Heart left ventricle (tissue), 16 donors: ENCODE results near the gene ARIH2. TPM values are rescaled to one million over a fixed set of nuclear protein-coding genes. Genes with fewer than 3 reads are reported as not detected.

Source experiments
- ATAC-seq, 4 donors: fragments of 200-7000 bp; cut with Tn5 transposase; one replicate each; pipeline ENCODE4 v1.9.1; 2020 to 2022; ENCODE audit warnings: moderate library complexity in 4 of 4, mild to moderate bottlenecking in 3 of 4, moderate number of reproducible peaks in 1 of 4
- DNase-seq, 5 donors: peaks; one replicate each; pipeline ENCODE4 v3.0.0-alpha.2; 2020
- H3K27ac ChIP-seq, 12 donors: fragments of 200-600 bp; sonication (generic) in 4 of 12; one replicate each; pipeline versions ENCODE4 v1.5.0 to v1.8.0; 2016 to 2022; ENCODE audit warnings: mild to moderate bottlenecking in 2 of 12
- H3K27me3 ChIP-seq, 9 donors: fragments of 200-600 bp; sonication (generic) in 2 of 9; one replicate each; pipeline versions ENCODE4 v1.5.1 to v1.8.0; 2016 to 2022; ENCODE audit warnings: mild to moderate bottlenecking in 3 of 9
- H3K36me3 ChIP-seq, 9 donors: fragments of 200-600 bp; sonication (generic) in 2 of 9; one replicate each; pipeline versions ENCODE4 v1.5.0 to v1.8.0; 2018 to 2022; ENCODE audit warnings: mild to moderate bottlenecking in 2 of 9
- H3K4me1 ChIP-seq, 12 donors: fragments of 200-600 bp; sonication (generic) in 4 of 12; one replicate each; pipeline versions ENCODE4 v1.5.0 to v1.8.0; 2016 to 2022; ENCODE audit warnings: mild to moderate bottlenecking in 3 of 12
- H3K4me3 ChIP-seq, 12 donors: fragments of 200-600 bp; sonication (generic) in 4 of 12; one replicate each; pipeline versions ENCODE4 v1.5.0 to v1.8.0; 2017 to 2022; ENCODE audit warnings: mild to moderate bottlenecking in 9 of 12, moderate library complexity in 4 of 12
- H3K9me3 ChIP-seq, 12 donors: fragments of 200-600 bp; sonication (generic) in 4 of 12; one replicate each; pipeline versions ENCODE4 v1.5.0 to v1.8.0; 2016 to 2022; ENCODE audit warnings: mild to moderate bottlenecking in 1 of 12
- CTCF ChIP-seq, 12 donors: fragments of 200-600 bp; sonication (generic) in 4 of 12; IDR thresholded peaks; one replicate each; pipeline versions ENCODE4 v1.5.0 to v1.8.0; 2018 to 2022; ENCODE audit warnings: antibody characterized with exemption in 12 of 12, mild to moderate bottlenecking in 5 of 12
- POLR2A ChIP-seq, 2 donors: fragments of 450-650 bp; IDR thresholded peaks; one replicate each; pipeline ENCODE4 v1.6.1; 2017; ENCODE audit warnings: antibody characterized with exemption in 2 of 2, mild to moderate bottlenecking in 2 of 2, moderate library complexity in 2 of 2
- WGBS, 4 donors: extraction: QIAGEN DNeasy Blood & Tissue Kit in 2 of 4; methylation state at CpG; one replicate each; pipeline versions ENCODE4 v1.1.5 to v1.1.7; 2013 to 2018; 5-methylcytosine and 5-hydroxymethylcytosine counted together
- intact Hi-C, 10 donors: fragments of 100-400 bp; cut with DNase I; formaldehyde crosslinking; loops; one replicate each; pipeline versions ENCODE4 v1.11.1 to v1.14.2; 2022
- polyA plus RNA-seq, 2 donors: library from polyadenylated mRNA; stranded (reverse); fragments of 200-250 nt; gene quantifications; one replicate each; pipeline ENCODE4 v1.2.3, GENCODE V29; 2013
- total RNA-seq, 9 donors: library from RNA; depleted of rRNA in 2 of 9; stranded (reverse); fragments of >200 nt in 2 of 9; fragmentation: NEBNext Ultra II Directional in 3 of 9; extraction: Animal tissue kit (Norgen Biotek cat#: 25700) in 3 of 9; gene quantifications; one replicate each; pipeline versions ENCODE4 v1.1.0 to v1.2.4, GENCODE V29; 2016 to 2023
- donor health status: ischemic (EF 13 %, LVEDD 7.1; RV severe dilation, severe dysfunction).
- donor health status: healthy with polysubstance abuse.
- donor health status: DM: no; HTN: yes; CAD: no.
- donor health status: DM: no; HTN: no; CAD: no.
- donor health status: ischemic (EF 25% LVEDD 6.9; RV normal size, moderate dysfunction).
- donor health status: ischemic (EF 25% LVEDD 5.7; RV mildly dilated, moderate dysfunction).
- donor health status: healthy.
- donor health status: DM: yes; HTN: yes; CAD: no.
- donor health status: ischemic (EF 35%, LVEDD 5.7; RV mildly dilated, moderate dysfunction).
- donor health status: nonischemic (EF 11% LVEDD 7.7; RV severe dilation, severe dysfunction).
- donor health status: DM: yes; HTN: yes; CAD: no.
- donor health status: PGD.
- donor health status: ischemic (EF 29% LVEDD 5.4; RV normal size, mild dysfunction).
- donor health status: nonischemic (EF 23%, LVEDD 6.1; RV moderate dilation, normal function).

Gene ARIH2
- total and polyA plus RNA-seq, 11 donors, result 77.6 to 223 (median 126) TPM

- Histone ChIP-seq H3K36me3 (peaks cover 0 to 64% (median 57%) of the 10 kb centered on the region in 9 donors), H3K27me3 (no peaks in the 10 kb centered on the region), H3K9me3 (no peaks in the 10 kb centered on the region), H3K4me1 (peaks cover 3 to 61% (median 30%) of the 10 kb centered on the region in 12 donors), H3K4me3 (no peak overlapping the region), H3K27ac (no peak overlapping the region)
- intact Hi-C loops, result loop anchor here in 2 of 10 donors (5.0 to 10.0 kb wide), 2 partner anchors 66 to 69 kb away; partner anchors contain the start of gene QRICH1 (in 2 of the 2)
- 86 to 95% (median 90%) methylated on average over 8 of the region's 8 CpGs for WGBS, 4 donors
- no peak for ATAC-seq
- TF ChIP-seq POLR2A (IDR thresholded peaks at IDR 0.05), result no peak
- no peak for TF ChIP-seq CTCF (IDR thresholded peaks at IDR 0.05)
- no peak for DNase-seq
These were observed 107.3 kb downstream of the ARIH2 start for GRCh38 chr3:49025793-49026520.

- Histone ChIP-seq H3K9me3 (no peaks in the 10 kb centered on the region), H3K4me1 (peaks cover 3 to 58% (median 28%) of the 10 kb centered on the region in 12 donors), H3K4me3 (no peak overlapping the region), H3K36me3 (peaks cover 0 to 70% (median 63%) of the 10 kb centered on the region in 9 donors), H3K27me3 (no peaks in the 10 kb centered on the region), H3K27ac (no peak overlapping the region)
- intact Hi-C loops, result loop anchor here in 2 of 10 donors (5.0 to 10.0 kb wide), 2 partner anchors 66 to 68 kb away; partner anchors contain the start of gene QRICH1 (in 2 of the 2)
- TF ChIP-seq CTCF (IDR thresholded peaks at IDR 0.05), result no peak
- DNase-seq, result no peak
- WGBS, 4 donors, result 93 to 97% (median 95%) methylated on average over 3 of the region's 3 CpGs
- ATAC-seq, result no peak
These were observed 107.9 kb downstream of the ARIH2 start for GRCh38 chr3:49026536-49026935.

- Histone ChIP-seq H3K27ac (peak overlapping the region in 3 of 12 donors; percentile 91 to 98 (median 96)), H3K9me3 (no peaks in the 10 kb centered on the region), H3K27me3 (no peaks in the 10 kb centered on the region), H3K4me3 (no peak overlapping the region), H3K36me3 (peaks cover 0 to 80% (median 74%) of the 10 kb centered on the region in 9 donors), H3K4me1 (peaks cover 3 to 58% (median 25%) of the 10 kb centered on the region in 12 donors)
- TF ChIP-seq CTCF (IDR thresholded peaks at IDR 0.05) (no peak), POLR2A (IDR thresholded peaks at IDR 0.05) (no peak)
- DNase-seq (no peak), ATAC-seq (no peak)
- WGBS, 4 donors, result 95 to 98% (median 95%) methylated on average over 9 of the region's 9 CpGs
- intact Hi-C loops, result loop anchor here in 2 of 10 donors (5.0 to 10.0 kb wide), 2 partner anchors 65 to 67 kb away; partner anchors contain the start of gene QRICH1 (in 2 of the 2)
These were observed 109.0 kb downstream of the ARIH2 start for GRCh38 chr3:49027634-49028033.

GRCh38 chr3:49028298-49028672 is 109.6 kb downstream of the ARIH2 start:
- no peak for TF ChIP-seq POLR2A (IDR thresholded peaks at IDR 0.05)
- no peak for TF ChIP-seq CTCF (IDR thresholded peaks at IDR 0.05)
- intact Hi-C loops, result loop anchor here in 2 of 10 donors (5.0 to 10.0 kb wide), 2 partner anchors 64 to 67 kb away; partner anchors contain the start of gene QRICH1 (in 2 of the 2)
- DNase-seq (no peak), ATAC-seq (no peak)
- Histone ChIP-seq H3K4me1 (peaks cover 3 to 56% (median 19%) of the 10 kb centered on the region in 12 donors), H3K27ac (peak overlapping the region in 11 of 12 donors; percentile 83 to 98 (median 91)), H3K27me3 (no peaks in the 10 kb centered on the region), H3K36me3 (peaks cover 0 to 82% (median 74%) of the 10 kb centered on the region in 9 donors), H3K9me3 (no peaks in the 10 kb centered on the region), H3K4me3 (peak overlapping the region in 8 of 12 donors; percentile 62 to 85 (median 78))
- 80 to 91% (median 83%) methylated on average over 4 of the region's 4 CpGs for WGBS, 4 donors
